Hematopoietic multipotent progenitor cell treated with erythropoietin and hydrocortisone succinate and interleukin-3 and kit ligand, for 15 days (in vitro differentiated cells): ENCODE results near the gene INKA2.

Experiments
- DNase-seq: peaks from one replicate; pipeline ENCODE4 v3.0.0-alpha.2; 2015; ENCODE audit warnings: low spot score

The INKA2 gene

DNA sequence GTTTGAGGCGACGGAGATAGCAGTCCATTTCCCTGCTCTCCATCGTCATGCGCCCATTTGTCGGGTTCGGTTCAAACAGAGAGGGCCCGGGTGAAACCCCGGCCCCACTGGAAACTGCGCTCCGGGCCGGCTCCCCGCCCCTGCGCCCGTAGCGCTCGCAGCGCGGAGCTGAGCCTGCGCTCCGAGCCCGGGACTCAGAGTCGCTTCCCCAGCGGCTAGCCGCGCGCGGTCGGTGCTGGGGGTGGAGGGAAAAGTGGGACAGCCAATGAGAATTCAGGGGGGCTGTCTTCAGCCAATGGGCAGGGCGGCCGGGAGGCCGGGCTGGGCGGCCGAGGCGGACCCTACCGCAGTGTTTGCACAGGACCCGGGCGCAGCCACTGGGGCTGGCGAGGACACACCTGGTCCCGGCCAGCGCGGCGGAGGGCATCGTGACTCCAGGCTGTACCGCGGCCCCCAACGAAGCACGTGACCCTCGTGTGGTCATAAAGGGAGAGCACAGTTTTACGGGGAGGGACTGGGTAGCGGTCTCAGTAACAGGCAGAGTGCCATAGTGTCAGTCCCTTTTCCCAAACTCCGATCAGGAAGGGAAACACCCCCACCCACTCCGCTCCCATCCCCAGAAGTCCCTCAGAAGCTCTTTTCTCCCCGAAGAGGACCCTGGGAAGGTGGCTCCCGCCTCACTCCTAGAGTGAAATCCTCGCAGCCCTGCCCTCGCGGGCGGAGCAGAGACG, at the start of gene INKA2:
Gene INKA2 (minus strand): TSS at position 202 of the 731 bp plus-strand sequence. CDS start 153 bp downstream, at position 49.
- peak; percentile 68 for DNase-seq

DNA sequence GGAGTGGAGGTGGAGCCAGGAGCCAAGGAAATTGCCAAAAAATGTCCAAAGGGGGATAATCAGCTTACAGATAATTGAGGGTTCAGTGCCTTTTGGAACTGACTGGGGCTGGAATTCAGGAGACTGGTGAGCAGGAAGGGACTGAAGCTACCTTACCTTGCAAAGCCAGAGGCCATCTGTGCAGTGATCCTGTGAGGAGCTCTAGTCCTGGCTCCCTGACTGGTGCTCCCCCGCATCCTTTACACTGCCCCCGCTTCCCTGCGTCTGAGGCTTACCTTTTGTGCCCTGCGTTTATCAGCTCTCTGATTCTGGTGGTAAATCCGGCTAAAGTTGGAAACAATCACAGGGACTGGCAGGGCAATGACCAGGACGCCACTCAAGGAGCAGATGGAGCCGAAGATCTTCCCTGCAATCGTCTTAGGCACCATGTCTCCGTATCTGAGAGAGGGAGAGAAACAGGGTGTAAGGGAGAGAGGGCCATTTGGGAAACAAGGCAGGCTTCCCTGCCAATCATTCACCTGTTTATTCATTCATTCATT, 47.5 kb upstream of the INKA2 start:
- no peak for DNase-seq

DNA sequence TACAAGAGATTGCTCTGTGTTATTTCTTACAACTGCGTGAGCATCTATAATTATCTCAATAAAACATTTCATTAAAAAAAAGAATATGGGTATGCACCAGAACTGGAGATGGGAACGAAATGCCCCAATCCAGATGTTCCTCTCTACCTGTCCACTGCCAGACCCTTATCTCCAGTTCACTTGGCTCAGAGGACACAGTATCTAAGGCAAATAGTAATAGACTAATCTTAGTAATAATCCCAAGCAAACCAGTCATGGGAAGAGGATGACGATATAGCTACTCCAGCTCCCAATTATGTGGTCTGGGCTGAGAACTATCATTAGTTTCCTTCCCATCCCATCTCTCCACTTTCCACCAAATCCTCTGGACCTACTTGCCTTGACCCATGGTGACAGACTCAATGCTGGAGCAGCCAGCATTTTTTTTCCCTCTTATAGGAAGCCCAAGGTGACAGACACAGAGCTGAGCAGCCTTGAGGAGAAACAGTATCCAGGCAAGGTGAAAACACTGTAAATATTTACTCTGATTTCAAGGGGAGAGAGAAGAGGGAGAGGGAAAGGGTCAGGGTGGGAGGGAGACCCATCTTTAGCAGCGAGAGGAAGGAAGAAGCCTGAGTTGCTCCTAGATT, 45.2 kb upstream of the INKA2 start:
- DNase-seq = no peak

DNA sequence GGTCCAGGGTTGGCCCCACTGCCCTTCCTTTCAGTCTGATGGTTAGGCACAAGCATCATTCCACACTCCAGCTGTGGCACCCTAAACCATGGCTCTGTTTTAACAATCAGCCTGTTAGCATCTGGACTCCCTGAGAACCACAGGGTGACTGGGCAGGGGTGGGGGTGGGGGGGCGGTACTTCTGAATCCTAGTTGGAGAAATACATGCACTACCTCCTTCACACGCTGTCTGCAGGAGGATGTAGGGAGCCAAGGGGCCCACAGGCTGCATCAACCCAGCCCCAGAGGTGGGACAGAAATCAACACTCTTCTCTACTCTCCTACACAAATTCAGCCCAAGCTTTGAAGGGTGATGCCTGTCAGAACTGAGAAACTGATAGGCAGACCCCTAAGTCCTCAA, 40.4 kb upstream of the INKA2 start:
- DNase-seq = no peak

DNA sequence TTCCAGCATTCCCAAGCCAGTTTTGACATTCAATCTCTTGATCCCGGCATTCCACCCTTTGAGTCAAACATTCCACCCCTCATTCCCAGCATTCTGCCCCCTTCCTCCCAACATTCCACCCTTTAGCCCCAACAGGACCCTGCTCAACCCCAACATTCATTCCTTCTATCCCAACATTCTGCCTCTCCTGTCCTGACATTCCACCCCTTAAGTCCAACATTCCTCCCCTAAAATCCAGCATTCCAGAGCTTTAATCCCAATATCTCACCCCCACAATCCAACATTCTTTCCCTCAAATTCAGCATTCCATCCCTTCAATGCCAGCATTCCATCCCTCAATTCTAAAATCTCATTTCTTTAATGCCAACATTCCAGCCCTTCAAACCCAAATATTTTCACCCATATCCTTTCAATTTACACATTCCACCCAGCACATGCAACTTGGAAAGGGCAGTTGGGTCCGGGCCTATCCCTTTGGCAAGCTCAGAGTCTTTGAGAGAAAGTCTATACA, 39.4 kb upstream of the INKA2 start:
- DNase-seq = no peak

DNA sequence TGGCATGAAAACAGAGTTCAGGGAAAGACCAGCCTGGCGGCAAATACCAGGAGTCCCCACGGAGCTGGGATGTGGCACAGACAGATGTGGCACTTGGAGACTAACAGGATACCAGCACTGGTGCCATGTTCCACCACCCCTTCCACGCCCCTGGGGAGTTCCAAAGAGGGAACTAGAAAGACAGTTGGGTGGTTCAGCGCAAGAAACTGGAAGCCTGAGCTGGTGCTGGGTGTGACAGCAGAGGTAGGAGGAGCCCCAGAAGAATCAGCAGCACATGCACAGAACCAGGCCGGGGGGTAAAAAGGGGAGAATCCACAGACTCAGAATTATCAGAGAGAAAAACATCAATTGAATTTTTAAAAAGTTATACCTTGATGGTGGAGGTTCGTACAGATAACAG, 38.9 kb upstream of the INKA2 start:
- no peak for DNase-seq

DNA sequence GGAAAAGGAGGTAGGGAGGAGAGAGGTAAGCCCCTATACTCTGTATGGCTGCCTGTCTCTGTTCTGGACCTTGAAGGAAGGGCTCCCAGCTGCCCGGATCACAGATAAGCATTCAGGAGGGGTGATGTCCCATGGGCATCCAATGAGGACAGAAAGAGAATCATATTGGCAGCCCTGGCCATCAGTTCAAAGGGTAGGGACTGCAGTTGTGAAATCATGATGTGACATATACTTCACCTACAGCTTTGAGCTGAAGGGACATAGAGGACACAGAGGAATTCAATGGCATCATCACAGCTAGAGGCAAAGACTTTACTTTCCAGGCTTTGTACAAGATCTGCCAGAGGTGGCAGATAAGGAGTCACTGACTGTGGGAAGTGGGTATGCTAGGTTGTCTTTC, 38.1 kb upstream of the INKA2 start:
- no peak for DNase-seq

DNA sequence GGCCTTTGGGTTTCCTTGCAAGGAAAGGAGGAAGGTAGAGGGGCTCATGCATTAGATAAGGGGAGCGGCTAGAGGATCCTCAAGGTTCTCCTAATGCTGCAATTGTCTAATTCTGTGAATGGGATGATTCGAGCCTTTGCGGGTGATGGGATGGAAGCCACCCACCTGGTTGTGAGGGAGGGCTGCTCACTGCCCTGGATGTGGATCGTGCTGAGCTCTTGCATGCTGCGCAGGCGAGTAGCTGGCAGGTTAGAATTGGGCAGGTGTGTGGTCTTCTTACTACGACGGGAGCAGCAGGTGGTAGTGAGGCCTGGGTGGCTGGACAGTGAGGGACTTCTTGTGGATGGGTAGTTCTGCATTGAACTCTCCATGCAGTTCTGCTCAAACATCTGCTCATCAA, 37.7 kb upstream of the INKA2 start:
- no peak for DNase-seq

DNA sequence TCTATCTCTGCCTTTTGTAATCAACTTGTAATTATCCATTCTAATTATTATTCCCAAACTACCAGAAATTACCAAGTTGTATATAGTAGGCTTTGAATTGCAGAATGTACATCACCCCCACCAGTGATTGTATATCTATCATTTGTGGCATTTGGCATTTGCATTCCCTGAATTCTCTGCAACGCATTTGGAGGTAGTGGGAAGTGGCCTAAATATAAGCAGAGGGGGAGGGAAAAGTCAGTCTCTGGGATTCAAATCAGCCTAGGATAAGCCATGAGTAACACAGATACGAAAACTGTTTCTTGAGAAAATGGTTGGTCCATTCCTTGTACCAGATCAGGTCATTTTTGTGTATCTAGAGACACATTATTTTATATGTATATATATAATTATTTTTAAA, 37.2 kb upstream of the INKA2 start:
- DNase-seq = no peak

DNA sequence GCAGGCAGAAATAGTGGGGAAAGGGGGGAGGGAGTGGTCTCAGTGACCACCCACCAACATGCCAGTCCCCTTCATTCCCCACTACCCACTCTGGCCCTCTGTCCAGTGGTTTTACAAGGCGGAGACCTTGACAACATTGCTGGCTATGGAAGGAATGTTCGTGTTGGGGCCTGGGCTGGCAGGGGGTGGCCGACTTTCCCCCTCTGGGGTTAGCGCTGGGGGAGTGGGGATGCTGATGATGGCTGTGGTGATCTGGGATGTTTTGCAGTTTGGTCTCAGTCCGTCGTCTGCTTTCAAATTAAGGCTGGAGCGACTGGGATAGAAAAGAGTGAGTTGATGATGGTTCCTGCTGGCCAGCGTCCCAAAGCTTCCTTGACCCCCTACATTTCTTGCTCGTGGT, 36.8 kb upstream of the INKA2 start:
- no peak for DNase-seq

DNA sequence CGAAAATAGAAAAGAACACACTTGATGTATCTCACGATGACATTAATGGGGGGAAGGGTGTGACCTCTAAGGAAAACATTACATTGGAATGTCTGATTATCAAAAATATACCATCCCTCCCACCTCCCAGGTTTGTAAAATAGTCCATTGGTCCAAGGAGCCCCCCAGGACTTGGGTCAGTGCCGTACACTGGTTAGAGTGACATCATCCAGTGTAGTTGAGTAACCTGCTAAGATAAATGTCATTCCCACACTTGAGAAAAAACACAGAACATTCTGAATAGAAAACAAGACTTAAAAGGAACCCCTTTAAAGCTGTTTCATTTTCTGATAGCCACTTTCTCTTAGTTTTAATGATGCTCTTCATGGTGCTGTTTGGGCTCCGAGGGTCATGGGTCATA, 31.7 kb upstream of the INKA2 start:
- no peak for DNase-seq

DNA sequence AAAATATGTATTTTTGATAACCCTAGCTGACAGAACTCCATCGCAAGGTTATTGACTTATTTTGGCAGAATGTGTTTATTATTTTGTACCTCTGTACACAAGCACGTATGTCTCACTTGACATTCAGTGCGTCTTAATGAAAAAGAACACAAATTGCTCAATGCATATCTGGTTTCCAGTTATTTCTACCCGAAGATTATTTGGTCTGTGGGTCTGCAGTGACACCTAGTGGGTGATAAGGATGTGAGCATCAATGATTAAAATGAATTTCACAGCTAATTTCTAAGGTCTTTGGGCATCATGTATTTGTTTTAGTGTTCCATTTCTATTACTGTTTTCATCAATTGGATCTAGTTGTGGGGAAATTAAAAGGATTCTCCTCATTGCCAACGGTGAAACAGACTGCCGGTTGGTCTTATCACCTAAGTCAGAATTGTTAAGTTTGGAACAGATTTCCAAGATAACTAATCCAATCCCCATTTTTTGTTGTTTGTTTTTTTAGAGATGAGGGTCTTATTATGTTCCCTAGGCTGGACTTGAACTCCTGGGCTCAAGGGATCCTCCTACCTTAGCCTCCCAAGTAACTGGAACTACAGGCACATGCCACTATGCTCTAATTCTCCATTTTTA, 30.4 kb upstream of the INKA2 start:
- peak; percentile 77 for DNase-seq

DNA sequence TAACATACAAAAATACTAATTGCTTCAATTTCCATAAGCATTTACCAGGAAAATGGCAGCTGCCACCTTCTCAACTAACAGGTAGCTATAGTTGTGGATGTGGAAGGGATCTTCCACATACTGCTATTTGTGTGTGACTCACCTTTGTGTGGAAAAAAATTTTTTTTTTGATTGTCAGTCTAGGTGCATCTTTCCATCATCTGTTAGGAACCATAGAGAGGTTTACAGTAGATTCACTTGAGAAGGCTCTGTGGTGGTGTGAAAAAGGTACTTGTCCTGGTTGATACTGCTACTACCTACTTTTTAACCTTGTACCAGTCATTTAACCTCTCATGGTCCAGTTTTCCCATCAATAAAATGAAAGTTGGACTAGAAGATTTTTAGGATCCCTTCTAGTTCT, 29.4 kb upstream of the INKA2 start:
- DNase-seq = no peak

DNA sequence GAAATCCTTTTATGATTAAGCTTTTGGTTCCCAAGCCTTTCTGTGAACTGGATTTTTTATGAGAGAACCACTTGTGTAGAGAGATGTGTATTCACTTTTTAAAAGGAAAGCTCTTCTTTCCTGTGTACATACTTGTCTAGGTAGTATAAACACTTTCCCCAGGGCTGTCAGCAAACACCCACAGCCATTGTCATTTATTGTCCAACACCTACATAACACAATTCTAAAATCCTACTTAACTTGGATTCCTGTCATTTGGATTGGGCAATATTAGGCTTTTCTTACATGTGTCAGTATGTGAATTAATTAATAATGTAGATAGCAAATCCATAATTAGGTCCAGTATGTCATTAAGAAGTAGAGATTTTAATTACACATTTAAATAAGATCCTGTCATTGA, 28.8 kb upstream of the INKA2 start:
- DNase-seq = no peak

DNA sequence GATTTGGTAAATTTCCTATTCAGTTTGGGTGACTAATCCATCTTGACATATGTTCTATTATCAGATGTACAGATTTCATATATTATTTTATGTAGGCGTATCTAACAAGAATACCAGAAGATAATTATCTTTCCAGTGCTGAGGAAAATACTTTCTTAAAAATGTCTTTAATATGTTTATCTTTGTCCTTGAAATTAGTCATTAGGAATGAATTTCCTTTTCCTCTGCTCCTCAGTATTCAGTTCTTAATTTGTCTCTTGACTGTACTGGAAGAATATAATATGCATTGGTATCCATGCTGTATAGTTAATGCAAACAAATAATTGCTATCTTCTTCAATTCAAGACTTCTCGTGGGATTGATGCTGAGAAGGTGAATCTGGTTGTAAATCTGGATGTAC, 23.1 kb upstream of the INKA2 start:
- DNase-seq = no peak

DNA sequence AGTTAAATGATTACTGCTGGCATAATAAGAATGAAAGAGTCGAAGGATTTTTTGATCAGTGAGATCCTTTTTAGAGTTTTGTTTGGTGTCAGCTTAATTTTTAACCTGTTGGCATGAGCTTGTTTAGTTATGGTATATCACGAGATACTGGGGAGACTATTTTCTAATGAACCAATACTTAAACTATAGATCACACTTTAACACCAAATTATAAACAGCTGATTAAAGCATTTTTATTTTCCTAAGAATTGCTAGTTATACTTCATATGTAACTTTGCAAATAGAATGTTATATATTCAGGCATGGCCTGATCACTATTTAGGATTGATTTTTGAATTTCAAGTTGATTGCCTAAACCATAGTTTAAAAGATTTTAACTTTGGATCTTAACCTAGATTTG, 22.5 kb upstream of the INKA2 start:
- DNase-seq = no peak

DNA sequence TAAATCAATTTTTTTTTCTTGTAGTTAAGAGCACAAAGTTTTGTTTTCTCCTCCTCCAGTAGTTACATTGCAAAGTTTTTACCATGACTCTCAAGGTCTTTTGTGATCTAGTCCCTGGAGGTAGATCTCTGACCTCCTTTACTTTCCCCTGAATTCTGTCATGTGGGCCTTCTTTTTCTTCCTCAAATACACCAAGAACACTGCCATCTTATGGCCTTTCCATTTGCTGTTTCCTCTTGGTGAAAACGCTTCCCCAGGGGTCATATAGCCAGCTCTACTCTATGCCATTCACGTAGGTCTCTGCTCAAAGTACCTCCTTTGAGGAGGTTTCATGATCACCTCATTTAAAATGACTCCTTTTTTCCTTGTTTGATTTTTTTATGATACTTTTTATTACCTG, 19.2 kb upstream of the INKA2 start:
- no peak for DNase-seq

DNA sequence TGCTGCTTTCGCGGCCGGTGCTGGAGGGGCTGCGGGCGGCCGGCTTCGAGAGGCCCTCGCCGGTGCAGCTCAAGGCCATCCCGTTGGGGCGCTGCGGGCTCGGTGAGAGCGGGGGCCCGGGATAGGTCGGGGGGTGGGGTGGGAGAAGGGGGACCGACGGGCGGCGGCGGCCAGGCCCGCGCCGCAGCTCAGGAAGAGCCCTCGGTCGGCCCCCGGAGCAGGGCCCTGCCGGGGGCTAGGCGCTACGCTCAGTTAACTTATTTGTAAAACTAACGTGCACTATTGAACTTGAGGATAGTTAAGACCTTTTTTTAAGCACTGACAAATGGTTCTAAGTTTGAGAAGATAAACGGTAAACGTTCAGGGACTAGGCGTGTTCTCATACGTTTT, 16.9 kb upstream of the INKA2 start:
- no peak for DNase-seq

DNA sequence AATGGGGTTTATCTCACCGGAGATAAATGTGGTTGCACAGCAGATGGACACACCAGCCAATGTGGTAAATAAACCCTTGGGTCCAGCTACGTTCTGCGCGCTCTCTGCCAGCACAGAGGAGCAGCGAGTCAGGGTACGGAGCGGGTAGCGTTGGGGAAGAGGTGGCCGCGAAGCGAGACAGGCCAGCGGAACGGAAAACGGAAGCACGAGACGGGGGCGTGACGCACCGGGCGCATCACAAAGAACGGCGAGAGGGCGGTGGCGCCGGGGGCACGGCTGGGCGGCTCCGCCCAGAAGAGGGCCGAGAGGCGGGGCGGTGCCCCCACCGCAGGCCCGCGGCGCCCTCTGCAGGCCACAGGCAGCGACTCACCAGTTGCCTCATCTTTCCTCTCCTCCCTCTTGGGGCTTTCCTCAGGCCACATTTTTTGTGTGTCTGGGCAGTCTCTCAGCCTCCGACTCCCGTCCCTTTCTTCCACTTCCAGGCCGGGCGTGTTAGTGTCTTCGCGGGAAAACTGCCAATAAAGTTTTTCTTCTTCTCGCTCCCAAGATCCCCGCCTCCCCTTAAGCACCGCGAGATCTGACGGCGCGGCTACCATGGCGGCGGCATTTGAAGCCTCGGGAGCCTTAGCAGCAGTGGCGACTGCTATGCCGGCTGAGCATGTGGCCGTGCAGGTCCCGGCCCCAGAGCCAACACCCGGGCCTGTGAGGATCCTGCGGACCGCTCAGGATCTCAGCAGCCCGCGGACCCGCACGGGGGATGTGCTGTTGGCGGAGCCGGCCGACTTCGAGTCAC, 16.3 kb upstream of the INKA2 start, which contains the start of gene DDX20:
Gene DDX20 (plus strand): TSS at position 571 of the 793 bp plus-strand sequence. CDS start 24 bp downstream, at position 595.
- DNase-seq = peak; percentile 92

DNA sequence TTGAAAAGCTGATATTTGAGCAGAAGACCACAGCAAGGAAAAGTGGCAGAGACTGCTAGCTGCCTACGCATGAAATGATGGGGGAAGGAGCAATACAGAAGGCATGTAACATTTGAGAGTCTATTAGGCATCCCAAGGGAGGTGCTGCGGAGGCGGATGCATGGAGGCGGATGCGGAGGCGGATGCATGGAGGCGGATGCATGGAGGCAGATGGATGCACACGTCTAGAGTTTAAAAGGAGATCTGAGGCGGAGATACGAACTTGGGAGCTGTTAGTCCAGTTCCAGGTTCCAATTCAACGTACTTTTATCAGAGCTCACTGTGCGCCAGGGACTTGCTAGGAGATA, 15.8 kb upstream of the INKA2 start:
- no peak for DNase-seq

DNA sequence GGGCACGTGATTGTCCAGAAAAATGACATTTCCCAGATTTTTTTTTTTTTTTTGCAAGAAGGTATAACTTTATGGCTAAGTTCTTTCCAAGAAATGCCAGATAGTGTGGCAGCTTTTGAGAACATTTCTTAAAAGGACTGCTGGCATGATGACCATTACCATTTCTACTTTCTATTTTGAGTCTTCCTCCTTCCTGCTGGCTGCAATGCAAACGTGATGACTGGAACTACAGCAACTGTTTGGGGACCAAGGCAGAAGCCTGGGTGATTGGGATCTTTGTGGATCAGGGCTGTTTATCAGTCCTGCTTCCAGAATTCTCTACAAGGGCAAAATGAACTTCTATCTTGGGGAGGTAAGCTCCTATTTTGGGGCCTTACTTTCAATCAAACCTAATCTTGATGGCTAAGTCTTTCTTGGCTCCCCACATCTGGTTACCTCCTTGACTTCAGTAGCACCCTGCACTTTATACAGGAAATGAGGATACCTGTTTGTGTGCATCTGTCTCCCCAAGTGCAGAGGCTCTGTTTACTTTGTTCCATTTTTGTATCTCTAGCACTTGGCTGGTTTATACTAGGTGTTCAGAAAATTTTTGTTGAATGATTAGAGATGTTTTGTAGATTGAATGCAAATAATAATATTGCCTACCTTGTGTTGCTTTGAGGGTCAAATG, 12.8 kb upstream of the INKA2 start:
- DNase-seq = no peak

DNA sequence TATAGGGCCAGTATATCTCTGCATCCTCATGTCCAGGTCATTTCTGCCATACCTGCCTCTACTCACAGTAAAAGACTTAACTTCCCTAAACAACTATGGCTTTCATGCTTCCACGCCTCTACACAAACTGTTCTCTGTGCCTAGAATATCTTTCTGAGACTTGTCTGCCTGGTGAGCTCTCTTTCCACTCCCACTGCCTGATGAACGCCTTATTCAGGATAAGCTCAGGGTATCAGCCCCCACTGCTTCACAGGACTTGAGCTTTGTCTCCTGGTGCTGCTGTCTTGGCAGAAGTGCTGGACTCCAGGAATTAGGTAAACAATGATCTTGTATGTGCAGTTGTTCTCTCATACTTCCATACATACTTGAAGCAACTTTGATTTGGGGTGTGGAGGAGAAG, 11.7 kb upstream of the INKA2 start:
- DNase-seq = no peak
